HUES64 (cell line): Measurements from ENCODE around the gene RFX2.

ENCODE experiments used
- H3K27ac ChIP-seq: 2 replicates; pipeline ENCODE4 v1.7.0; 2013; ENCODE audit warnings: low read depth, low read length, inconsistent platforms
- H3K27me3 ChIP-seq: 2 replicates; pipeline ENCODE4 v1.6.1; 2013; ENCODE audit warnings: mild to moderate bottlenecking, low read length; ENCODE audit not compliant: insufficient read depth
- H3K36me3 ChIP-seq: 2 replicates; pipeline ENCODE4 v1.6.1; 2013; ENCODE audit warnings: mild to moderate bottlenecking, low read length; ENCODE audit not compliant: insufficient read depth
- H3K4me1 ChIP-seq: 2 replicates; pipeline ENCODE4 v1.6.1; 2013; ENCODE audit warnings: mild to moderate bottlenecking, low read length, moderate library complexity; ENCODE audit not compliant: insufficient read depth
- H3K4me3 ChIP-seq: 2 replicates; pipeline ENCODE4 v1.5.1; 2013; ENCODE audit warnings: mild to moderate bottlenecking, low read length, moderate library complexity
- H3K9ac ChIP-seq: 2 replicates; pipeline ENCODE4 v1.6.1; 2013; ENCODE audit warnings: mild to moderate bottlenecking, low read depth, low read length
- H3K9me3 ChIP-seq: 2 replicates; pipeline ENCODE4 v1.6.1; 2013; ENCODE audit warnings: low read depth, low read length; ENCODE audit not compliant: insufficient read depth
- WGBS: fragments of 150-250, 120-280 bp; methylation state at CpG from one replicate; pipeline ENCODE4 v1.1.7; 2013; ENCODE audit warnings: missing lambda C conversion rate; 5-methylcytosine and 5-hydroxymethylcytosine counted together

RFX2 gene

GRCh38 chr19:6064336-6065073, 45.8 kb downstream of the RFX2 start:
- H3K27me3 ChIP-seq: no peaks in the 10 kb centered on the region
- no peak overlapping the region for H3K4me3 ChIP-seq
- no peak overlapping the region for H3K27ac ChIP-seq
- H3K36me3 ChIP-seq: no peaks in the 10 kb centered on the region
- no peaks in the 10 kb centered on the region for H3K9me3 ChIP-seq
- H3K4me1 ChIP-seq: peaks cover 11% of the 10 kb centered on the region
- no peak overlapping the region for H3K9ac ChIP-seq
- 86% methylated on average over 7 of the region's 8 CpGs for WGBS

DNA sequence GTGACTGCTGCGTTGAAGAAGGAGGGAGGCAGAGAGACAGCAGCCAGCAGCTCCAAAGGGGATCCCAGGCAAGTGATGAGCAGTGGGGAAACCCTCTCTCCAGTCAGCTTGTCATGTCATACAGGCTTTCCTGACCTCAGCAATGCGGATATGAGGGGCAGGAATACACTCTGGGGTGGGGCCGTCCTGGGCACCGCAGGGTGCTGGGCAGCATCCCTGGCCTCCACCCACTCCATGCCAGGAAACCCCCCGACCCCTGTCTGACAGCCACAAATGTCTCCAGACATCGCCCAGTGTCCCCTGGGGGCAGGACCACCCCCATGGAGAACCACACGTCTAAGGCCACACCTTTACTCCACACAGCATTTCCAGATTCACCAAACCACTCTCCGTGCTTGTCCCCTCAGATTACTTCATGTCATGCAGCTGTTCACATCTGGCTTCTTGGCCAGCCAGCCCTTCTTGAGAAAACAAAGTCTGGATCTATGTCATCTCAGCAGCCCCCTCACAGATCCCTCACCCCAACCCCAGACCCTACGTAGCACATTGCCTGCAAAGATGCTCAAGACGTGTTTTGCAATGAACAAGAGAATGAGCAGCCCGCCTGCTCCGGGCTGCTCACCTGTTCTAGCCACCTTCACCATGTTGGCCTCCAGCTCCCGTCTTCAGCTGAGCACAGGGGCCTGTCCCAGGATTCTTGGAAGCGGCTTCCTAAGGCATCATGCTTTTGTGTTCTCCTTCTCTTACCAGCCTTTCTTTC, 46.5 kb downstream of the RFX2 start:
- Histone ChIP-seq H3K27ac (no peak overlapping the region), H3K9ac (no peak overlapping the region), H3K4me1 (peaks cover 11% of the 10 kb centered on the region), H3K36me3 (no peaks in the 10 kb centered on the region), H3K9me3 (no peaks in the 10 kb centered on the region), H3K4me3 (no peak overlapping the region), H3K27me3 (no peaks in the 10 kb centered on the region)
- 87% methylated on average over 14 of the region's 14 CpGs for WGBS

DNA sequence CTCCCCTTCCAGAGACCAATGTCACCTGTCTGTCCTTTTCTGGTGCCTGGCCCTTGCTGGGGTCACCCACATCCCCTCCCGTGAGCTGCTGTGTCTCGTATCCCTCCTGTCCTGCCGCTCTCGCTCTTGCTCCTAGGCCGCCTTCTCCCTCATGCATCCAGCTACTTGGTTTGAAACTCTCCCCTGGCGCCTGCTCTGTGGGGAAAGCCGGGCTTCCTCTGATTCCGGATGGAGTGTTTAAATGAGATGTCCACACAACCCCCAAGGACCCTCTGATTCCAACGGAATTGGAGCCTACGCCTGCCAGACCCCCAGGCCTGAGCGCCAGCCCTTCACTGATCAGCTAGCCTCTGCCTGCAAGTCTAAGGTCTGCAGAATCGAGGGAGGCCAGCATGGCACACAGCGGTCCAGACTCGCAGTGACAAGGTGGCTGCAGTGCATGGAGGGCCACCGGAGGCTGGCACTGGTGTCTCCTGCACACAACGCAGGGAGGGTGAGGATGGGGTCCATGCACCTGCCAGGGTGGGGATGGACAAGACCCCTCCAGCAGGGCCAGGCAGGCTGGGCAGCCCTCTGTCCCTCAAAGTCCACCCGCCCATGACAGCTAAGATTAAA, 47.2 kb downstream of the RFX2 start:
- no peaks in the 10 kb centered on the region for H3K36me3 ChIP-seq
- H3K9ac ChIP-seq: no peak overlapping the region
- no peak overlapping the region for H3K27ac ChIP-seq
- H3K9me3 ChIP-seq: no peaks in the 10 kb centered on the region
- no peak overlapping the region for H3K4me3 ChIP-seq
- H3K27me3 ChIP-seq: no peaks in the 10 kb centered on the region
- 95% methylated on average over 17 of the region's 17 CpGs for WGBS
- peaks cover 11% of the 10 kb centered on the region for H3K4me1 ChIP-seq

DNA sequence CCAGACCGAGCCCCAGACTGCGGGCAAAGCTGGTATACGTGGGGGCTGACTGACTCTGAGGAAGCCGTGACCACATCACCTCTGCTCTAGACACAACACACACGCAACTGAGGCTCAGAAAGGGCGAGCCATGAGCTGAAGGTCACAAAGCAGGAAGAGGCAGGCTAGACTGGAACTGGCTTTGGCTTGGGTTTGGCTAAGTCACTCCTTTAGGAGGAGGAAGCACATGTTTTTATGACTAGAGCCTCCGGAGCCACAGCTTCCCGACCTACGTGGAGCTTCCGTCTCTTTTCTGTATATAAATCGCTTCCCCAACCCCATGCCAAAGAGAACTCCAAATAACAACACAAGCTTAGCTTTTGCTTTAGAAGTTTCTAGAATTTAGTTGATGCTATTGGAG, 48.0 kb downstream of the RFX2 start:
- Histone ChIP-seq H3K4me1 (peaks cover 11% of the 10 kb centered on the region), H3K27ac (no peak overlapping the region), H3K4me3 (no peak overlapping the region), H3K36me3 (no peaks in the 10 kb centered on the region), H3K9ac (no peak overlapping the region), H3K9me3 (no peaks in the 10 kb centered on the region), H3K27me3 (no peaks in the 10 kb centered on the region)
- WGBS: 92% methylated on average over 11 of the region's 11 CpGs

GRCh38 chr19:6061376-6062130, 48.7 kb downstream of the RFX2 start:
- Histone ChIP-seq H3K9me3 (no peaks in the 10 kb centered on the region), H3K27ac (no peak overlapping the region), H3K4me1 (peaks cover 11% of the 10 kb centered on the region), H3K36me3 (no peaks in the 10 kb centered on the region), H3K27me3 (no peaks in the 10 kb centered on the region), H3K4me3 (no peak overlapping the region), H3K9ac (no peak overlapping the region)
- WGBS: 84% methylated on average over 14 of the region's 16 CpGs

DNA sequence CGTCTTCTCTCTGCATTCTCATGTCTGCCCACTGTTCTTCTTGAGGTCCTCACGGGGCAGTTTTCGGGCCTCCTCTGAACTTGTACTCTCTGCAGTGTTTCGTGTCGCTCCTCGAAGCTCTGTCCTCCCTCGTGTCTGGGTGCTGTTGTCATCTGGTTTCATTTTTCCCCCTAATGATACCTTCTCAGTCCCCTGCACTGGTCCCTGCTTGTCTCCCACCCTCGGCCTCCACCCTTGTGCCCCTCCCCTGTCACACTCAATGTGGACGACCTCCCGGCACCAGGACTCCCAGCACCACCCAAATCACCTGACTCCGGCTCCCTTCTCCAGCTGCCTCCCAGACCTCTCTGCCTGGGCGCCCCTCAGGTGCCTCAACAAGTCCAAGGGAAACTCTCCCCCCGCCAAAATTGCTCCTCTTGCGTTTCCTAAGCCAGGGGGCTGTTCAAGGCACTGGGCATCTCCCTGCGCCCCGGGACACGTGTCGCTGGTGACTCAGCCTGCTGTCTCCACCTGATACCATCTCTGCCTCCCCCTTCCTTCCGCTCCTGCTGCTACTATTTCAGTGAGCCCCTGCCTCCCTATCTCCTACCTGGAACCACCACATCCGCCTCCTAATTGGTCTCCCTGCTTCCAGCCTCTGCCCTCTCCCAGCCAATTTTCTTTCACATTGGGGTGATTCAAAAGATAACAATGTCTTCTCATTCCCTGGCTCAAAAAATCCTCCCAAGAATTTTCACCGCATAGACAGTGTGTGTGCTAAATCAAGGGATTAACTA, 49.5 kb downstream of the RFX2 start:
- Histone ChIP-seq H3K36me3 (no peaks in the 10 kb centered on the region), H3K27ac (no peak overlapping the region), H3K9me3 (no peaks in the 10 kb centered on the region), H3K4me1 (peaks cover 4% of the 10 kb centered on the region; the same call in 1 of the 2 replicates), H3K4me3 (no peak overlapping the region), H3K27me3 (no peaks in the 10 kb centered on the region), H3K9ac (no peak overlapping the region)
- WGBS: 70% methylated on average over 21 of the region's 21 CpGs

GRCh38 chr19:6059988-6060599, 50.2 kb downstream of the RFX2 start:
- Histone ChIP-seq H3K9ac (no peak overlapping the region), H3K4me1 (peaks cover 4% of the 10 kb centered on the region; the same call in 1 of the 2 replicates), H3K27ac (no peak overlapping the region), H3K4me3 (no peak overlapping the region), H3K9me3 (no peaks in the 10 kb centered on the region), H3K36me3 (no peaks in the 10 kb centered on the region), H3K27me3 (no peaks in the 10 kb centered on the region)
- 91% methylated on average over 4 of the region's 4 CpGs for WGBS

DNA sequence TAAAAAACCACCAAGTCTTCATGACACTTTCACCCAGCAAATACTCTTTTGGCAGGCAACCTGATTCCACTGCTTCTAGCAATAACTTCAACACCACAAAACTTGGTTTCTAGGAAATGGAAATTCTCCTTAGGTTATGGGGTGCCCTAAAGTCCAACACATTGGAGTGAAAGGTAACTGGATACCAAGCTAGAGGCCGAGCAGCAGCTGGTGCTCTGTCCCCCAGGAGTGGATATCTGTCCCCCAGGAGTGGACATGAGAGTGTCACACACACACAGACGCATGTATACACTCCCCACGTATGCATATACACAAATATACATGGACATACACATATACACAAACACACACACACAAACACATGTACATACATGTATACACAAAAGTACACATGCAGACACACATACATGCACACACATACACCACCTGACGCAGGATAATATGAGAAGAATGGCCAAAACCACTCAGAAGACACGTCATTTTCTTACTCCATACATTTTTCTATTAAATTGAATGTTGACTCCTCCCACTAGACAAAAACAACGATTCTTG, 50.8 kb downstream of the RFX2 start:
- peaks cover 4% of the 10 kb centered on the region; the same call in 1 of the 2 replicates for H3K4me1 ChIP-seq
- no peaks in the 10 kb centered on the region for H3K36me3 ChIP-seq
- no peaks in the 10 kb centered on the region for H3K27me3 ChIP-seq
- H3K9ac ChIP-seq: no peak overlapping the region
- no peak overlapping the region for H3K27ac ChIP-seq
- 94% methylated on average over 5 of the region's 6 CpGs for WGBS
- H3K9me3 ChIP-seq: peaks cover 2% of the 10 kb centered on the region; the same call in 1 of the 2 replicates
- no peak overlapping the region for H3K4me3 ChIP-seq

DNA sequence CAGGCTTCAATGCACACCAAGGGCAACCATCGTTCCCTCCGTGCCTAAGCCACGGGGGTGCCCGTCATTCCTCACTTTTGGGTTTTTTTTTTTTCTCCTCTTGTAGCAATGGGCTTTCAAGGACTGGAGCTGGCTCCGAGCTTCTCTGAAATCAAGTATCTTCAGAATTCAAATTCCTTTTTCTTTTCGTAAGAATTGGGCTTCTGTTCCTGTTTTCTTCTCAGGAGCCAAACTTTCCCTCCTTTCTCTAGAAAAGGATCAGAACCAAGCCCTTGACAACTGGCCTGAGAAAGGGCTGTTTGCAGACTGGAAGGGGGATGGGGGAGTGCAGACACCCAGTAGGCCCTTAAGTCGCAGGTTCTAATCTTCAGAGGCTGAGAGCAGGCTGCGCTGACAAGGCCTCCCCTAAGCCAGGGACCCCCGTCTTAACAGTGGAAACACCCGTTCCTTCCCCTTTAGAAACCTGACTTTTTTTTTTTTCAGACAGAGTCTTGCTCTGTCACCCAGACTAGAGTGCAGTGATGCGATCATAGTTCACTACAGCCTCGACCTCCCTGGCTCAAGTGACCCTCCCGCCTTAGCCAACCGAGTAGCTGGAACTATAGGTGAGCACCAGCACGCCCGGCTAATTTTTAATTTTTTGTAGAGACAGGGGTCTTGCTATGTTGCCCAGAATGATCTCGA, 51.6 kb downstream of the RFX2 start:
- no peaks in the 10 kb centered on the region for H3K36me3 ChIP-seq
- no peak overlapping the region for H3K9ac ChIP-seq
- H3K9me3 ChIP-seq: peaks cover 3% of the 10 kb centered on the region; the same call in 1 of the 2 replicates
- no peaks in the 10 kb centered on the region for H3K27me3 ChIP-seq
- no peak overlapping the region for H3K4me3 ChIP-seq
- H3K4me1 ChIP-seq: peaks cover 4% of the 10 kb centered on the region; the same call in 1 of the 2 replicates
- WGBS: 91% methylated on average over 17 of the region's 17 CpGs
- no peak overlapping the region for H3K27ac ChIP-seq
